ENCODE data around the gene CPSF4L.
A peak's percentile ranks its signal among the peaks of the same experiment; 100 is the strongest.

Gene CPSF4L

DNA sequence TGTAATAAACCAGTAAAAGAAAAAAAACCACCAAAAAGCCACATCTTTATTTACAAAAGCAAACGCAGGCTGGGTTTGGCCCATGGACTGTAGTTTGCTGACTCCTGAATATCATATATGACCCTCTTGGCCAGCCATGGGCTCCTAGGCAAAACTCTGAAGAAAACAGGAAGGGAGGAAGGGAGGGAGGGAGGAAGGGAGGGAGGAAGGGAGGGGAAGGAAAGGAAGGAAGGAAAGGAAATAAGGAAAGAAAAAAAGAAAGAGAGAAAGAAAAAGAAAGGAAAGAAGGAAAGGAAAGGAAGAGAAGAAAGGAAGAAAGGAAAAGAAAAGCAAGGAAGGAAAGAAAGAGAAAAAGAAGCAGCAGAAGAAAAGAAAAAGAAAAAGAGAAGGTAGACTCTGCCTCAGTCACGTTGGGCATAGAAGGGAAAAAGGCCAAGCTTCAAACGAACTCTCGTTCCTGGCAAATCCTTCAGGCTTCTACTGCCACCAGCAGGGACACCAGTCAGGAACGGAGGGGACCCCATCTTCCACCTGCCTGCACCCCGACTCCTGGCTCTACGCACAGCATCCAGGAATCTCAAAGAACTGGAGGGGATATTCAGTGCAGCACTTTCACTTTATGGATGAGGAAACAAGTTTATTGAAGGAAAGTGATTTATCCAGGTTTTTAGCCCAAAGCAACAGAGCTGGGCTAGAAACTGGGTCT lies 28.0 kb upstream of the CPSF4L start:
- DNase-seq, result no peak

DNA sequence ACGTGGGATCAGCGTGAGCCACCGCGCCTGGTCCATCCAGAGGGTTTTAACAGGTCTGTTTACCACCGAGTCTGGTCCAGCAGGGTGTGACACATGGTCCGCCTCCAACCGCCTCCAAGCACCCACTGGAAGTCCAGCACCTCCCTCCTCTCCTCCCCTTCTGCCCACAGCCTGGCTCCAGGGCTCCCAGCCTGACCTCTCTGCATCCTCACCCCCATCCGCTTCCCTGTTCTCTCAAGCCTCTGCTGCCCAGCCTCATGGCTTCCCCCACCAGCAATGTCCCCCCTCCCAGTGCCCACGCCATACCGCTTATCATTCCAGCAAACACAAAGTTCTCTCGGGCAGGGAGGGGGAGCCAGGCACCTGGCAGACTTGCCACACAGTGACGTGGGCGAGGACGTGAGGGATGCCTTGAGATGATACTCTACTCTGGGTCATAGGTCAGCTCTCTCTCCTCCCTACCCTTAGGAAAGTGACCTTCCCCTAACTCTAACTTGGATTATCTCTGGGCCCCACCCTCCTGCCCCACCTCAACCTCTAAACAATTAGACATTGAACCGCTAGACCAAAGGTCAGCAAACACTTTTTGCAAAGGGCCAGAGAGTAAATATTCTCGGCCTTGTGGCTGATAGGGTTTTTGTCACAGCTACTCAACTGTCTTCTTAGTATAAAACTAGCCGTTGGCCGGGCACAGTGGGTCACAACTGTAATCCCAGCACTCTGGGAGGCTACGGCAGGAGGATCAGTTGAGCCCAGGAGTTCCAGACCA lies 27.0 kb upstream of the CPSF4L start:
- DNase-seq, result no peak

DNA sequence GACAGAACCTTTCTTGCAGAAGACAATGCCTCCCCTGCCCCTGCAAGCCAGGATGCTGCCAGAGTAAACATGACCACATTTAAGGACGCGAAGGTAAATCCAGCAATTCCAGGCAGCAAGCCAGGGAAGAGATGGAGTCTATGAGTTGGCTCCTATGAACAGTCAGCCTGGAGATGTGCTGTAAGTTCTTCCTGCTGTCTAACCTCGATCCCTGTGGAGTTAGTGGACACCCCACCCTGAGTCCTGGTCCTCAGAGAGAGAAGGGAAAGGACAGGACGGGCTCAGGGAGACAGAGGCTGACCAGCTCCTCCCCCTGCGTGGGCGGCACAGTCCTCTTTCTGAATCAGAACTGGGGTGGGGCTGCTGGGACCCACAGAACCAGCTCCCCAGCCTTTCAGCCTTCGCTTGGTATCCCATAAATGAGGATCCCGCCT lies 25.2 kb upstream of the CPSF4L start:
- no peak for DNase-seq

DNA sequence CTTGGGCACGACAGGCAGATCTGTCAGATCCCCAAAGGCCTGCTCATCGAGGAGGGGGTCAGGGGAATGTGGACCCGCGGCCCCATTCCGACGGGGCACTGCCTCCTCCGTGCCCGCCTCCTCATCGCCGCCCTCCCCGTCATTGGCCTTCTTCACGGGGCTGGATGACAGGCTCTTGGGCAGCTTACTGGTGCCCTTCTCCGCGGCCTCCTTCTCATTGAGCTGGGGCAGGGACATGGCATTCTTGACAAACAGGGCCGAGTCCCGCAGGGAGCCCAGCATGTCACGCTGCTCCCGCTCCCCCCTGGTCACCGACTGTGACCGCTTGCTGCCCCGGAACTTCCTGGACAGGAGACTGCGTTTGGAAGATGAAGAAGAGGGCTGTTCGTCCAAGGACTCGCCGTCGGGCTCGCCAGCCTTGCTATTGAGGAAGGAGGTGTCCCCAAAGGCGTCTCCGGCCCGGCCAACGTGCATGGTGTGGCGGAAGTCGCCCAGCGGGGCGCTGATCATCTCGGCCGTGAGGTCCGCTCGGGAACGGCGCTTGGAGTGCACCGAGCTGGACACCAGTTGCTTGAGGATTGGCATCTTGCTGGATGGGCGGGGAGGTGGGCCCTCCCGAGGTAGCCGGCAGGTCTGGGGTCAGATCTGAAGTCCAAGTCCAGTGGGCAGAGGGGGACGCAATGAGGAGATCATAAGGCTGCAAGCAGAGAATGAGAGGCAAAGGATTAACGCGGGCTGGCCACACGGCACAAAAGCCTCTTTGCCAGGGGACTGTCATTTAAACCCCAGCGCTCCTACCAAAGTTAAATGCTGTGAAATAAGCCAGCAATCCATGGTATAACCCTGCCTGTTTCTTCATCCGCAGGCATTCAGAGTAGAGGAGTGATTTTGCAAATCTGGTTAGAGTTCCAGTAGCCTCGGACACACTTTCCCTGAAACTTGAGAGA lies 24.5 kb upstream of the CPSF4L start:
- DNase-seq, result peak; percentile 59

DNA sequence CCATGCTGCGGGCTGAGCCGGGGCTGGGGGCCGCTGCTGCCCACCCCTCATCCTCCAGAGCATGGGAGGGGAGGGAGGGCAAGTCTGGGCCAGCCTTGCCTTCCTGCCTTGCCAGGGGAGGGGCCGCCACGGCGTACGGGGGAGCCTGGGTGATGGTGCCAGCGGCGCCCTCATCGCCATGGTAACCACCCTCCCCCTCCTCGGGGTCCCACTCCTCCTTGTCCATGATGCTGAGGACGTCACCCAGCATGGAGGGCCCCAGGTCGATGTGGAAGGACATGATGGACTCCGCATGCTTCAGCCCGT lies 23.9 kb upstream of the CPSF4L start:
- DNase-seq, result no peak

DNA sequence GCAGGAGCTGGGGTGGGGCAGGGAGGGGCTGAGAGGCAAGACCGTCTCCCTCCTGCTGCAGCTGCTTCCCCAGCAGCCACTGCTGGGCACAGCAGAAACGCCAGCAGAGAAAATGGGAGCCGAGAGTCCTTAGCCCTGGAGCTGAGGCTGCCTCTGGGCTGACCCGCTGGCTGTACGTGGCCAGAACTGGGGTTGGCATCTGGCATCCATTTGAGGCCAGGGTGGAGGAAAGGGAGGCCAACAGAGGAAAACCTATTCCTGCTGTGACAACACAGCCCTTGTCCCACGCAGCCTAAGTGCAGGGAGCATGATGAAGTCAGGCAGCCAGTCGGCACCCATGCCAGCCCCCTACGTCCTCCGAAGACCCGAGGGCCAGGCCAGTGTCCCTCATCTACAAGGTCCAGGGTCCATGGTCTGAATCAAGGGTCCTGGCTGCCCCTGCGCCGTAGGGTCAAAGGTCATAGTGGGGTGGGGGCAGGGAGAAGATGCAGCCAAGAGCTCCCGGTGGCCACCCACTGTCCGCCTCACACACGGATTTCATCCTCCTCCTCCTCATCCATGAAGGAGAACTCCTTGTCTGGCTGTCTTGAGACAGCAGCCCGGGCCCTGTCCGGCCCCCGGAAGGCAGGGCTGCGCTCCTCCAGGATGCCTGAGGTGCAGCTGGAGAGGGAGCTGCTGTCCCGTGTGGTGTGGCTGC lies 23.4 kb upstream of the CPSF4L start:
- no peak for DNase-seq

DNA sequence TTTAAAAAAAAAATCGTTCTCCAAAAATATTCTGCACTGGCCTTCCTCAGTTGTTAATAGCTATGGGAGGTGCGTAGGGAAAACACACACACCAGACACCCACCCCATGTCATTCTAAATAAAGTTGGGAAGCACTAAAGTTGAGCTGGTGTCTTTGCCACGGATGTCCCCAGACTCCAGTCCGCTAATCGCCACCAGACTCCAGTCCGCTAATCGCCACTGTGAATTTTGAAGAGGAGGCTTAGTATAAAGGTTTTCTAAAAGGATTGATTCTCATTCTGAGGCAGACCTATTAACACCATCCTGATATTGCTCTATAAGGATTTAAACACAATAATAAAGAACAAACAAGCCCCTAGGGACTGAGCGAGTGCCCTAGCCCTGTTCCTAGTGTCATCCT lies 22.7 kb upstream of the CPSF4L start:
- peak; percentile 82 for DNase-seq

DNA sequence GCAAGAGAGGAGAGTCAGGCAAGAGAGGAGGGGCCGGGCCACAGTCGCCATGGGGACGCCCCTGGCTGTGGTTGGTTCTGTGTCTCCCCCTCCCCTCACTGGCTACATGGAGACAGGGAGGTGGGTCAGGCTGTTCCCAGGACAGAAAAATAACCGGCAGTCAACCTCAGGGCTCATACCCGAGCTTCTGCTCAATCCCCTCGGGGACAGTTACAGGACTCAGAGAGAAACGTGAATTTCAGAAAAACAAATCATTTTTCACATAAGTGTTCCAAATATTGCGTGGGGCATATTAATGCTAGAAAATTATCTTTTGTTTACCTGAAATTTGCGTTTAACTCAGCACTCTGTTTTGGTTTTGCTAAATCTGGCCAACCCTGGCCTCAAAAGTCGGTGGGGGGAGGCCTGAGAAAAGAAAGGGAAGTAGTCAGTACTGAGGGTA lies 22.2 kb upstream of the CPSF4L start:
- DNase-seq, result peak; percentile 72

DNA sequence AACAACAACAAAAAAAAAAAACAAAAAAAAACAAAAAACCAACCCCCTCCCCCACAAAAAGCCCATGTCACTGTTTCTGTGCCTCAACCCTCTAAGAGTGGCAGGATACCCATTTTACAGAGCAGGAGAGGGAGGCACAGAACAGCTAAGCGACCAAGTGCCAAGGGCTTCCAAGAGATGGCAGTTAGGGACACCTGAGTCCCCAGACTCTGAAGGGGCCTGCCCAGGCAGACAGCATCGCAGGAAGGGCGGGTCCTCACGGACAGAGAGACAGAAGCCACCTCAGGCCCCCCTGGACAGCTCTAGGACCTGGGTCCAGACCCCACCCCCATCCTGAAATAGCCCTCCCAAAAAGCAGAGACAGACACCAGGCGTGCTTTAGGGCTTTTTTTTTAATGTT lies 21.6 kb upstream of the CPSF4L start:
- no peak for DNase-seq

DNA sequence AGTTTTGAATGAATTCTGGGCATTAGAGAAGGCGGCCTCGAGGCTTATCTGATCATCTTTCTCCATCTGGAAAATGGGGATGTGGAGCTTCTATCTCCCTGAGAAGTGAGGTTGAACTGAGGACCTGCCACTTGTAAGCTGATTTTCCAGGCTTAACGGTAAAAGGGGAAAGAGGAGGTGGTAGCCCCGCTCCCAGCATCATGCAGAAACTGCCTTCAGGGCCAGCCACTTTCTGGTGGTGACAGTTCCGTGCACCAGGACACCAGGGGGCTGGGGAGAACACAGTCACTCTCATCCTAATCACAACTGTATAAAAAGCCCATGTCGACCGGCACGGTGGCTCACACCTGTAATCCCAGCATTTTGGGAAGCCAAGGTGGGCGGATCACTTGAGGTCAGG lies 20.9 kb upstream of the CPSF4L start:
- peak; percentile 68 for DNase-seq

DNA sequence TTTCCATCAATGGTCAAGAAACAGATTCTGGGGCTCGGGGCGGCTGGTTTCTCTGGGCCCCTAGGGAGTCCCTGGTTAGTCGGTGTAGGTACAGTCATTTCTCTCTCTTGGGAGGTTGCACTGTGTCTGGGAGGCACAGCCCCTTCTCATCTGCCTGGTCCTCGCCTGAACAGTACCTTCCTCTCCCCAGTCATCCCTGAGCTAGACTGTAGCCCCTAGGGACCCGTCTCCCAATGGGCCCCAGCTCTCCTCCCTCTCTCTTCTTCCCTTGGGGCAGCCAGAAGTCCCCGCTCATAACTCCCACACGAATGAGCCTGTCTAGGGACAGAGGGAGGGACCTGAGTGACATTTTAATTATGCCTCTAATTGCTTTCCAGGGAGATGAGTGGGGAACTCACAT lies 20.2 kb upstream of the CPSF4L start:
- peak; percentile 34 for DNase-seq

DNA sequence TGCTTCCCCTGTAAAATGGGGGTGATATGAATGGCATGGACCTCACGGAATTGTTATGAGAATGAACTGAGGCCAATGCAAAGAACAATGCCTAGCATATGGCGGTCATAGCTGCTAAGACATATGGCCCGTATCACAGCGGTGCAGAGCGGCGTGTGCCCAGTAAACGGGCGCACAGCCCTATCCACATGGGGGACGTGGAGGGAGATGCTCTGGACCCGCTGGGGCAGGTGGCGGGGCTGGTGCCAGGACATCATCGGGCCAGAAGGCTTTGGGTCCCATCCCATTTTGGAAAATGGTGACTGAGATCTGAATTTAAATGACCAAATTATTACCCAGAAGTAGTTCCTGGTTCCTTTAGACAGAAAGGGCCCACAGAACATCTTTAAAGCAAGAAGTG lies 18.5 kb upstream of the CPSF4L start:
- DNase-seq, result no peak

DNA sequence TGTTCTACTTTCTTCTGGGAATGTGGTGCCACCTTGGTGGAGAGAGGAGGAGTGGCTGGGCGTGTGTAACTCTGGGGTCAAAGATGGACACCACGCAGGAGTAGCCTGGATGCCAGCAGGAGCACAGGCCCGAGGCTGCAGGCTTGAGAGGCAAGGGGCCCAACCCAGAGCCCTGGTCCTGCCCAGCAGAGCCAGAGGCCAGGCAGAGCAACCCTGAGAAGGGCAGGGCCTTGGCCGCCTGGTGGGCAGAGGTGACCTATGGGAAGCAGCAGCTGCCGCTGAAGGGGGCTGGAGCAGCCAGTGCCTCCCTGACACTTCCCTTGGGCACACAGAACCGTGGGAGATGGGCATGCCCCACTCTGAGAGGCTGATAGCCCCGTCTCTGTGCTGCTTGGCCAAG lies 18.0 kb upstream of the CPSF4L start:
- DNase-seq, result no peak

DNA sequence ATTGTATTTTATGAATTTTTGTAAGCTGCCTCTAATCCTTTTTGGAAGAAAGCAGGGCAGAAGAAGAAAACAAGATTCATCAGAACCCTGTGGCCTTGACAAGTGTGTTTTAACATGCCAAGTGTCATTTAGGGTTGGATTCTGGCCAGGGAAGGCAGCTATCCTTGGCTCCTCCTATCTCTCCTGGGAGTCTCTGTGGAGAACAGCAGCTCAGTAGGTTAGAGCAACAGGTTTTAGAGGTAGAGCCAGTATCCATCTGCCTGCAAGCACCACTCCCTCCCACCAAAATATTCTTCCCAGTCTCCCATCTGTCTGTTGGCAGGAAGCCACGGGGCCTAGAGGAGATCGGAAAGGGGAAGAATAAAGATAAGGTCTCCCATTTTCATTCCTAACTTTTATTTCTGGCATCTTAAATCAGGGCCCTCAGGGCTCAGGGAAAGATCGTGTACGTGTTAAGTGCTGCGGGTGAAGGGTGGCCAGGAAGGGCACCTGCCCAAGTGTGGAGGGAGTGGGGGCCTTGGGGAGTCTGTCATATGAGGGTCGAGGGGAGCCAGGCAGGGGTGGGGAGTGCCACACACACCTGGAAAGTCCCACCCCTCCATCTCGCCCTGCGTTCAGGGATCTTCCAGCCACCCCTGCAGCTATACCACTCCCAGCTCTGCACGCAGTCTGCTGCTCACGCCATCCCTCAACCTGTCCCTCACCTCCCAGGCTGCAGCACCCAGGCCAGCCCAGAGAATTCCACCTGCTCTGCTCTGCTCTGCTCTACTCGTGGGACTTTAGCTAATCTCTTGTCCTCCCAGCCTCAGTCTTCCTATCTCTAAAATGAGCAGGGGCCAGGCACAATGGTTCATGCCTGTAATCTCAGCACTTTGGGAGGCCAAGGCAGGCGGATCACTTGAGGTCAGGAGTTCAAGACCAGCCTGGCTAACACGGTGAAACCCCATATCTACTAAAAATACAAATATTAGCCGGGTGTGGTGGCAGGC lies 17.1 kb upstream of the CPSF4L start:
- DNase-seq, result peak; percentile 98

DNA sequence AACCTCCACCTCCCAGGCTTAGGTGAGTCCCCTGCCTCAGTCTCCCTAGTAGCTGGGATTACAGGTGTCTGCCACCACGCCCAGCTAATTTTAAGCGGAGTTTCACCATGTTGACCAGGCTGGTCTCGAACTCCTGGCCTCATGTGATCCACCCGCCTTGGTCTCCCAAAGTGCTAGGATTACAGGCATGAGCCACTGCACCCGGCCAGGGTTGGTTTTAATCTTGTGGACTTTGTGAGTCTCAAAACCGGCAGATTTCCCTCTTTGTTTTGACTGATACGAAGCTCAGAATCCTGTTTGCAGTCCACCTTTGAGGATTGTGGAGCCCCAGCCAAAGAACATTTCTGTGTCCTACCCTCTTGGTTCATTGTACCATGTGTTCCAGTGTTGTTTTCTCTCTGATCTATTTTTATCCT lies 16.4 kb upstream of the CPSF4L start:
- peak; percentile 96 for DNase-seq

DNA sequence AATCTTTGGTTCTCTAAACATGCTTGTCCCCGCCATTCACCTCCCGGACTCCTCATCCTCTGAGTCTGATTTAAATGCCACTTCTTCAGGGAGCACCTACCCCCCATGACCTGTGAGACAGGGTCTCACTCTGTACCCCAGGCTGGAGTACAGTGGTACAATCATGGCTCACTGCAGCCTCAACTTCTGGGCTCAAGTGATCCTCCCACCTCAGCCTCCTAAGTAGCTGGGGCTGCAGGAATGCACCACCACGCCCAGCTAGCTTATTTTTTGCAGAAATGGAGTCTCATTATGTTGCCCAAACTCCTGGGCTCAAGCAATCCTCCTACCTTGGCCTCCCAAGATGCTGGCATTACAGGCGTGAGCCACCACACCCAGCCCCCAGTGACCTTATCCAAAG lies 12.8 kb upstream of the CPSF4L start:
- no peak for DNase-seq

DNA sequence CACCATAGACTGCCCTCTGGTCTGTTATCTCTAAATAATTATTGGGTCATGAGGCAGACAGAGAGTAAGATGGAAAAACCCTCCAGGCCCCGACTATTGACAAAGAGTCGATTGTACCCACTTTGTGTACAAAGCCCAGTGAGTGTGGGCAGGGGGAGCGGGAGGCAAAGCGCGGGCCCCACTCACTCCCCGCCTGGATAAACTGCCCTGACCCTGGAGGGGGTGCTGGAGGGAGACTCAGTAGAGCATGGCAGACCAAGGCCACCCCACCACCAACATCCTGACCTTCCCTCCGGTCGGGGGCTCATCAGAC lies 11.2 kb upstream of the CPSF4L start:
- DNase-seq, result no peak

DNA sequence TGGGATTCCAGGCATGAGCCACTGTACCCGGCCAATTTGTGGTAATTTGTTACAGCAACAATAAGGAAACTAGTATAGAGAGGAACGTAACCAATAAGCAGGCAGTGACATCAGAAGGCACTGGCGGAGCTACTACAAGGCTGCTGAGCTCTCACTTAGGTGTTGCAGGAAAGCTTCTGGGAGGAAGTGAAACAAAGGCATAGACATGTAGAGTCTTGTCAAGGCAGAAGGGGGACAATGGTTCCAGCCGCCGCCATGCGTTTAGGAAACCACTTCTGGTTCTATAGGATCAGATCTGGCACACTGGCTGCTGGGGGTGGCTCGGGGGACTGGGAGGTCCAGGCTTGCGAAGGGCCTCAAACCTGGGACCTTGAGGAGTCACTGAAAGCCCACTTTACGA lies 9.4 kb upstream of the CPSF4L start:
- DNase-seq, result no peak

DNA sequence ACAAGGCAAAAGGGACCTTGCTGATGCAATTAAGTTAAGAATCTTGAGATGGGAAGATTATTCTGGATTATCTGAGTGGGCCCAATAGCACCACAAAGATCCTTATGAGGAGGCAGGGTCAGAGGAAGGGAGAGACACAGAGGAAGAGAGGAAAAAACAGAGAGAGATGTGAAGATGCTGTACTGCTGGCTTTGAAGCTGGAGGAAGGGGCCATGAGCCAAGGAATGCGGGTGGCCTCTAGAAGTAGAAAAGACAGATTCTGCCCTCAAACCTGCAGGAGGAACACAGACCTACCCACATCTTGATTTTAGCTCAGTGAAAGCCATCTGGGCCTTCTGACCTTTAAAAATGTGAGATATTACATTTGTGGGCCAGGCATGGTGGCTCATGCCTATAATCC lies 8.1 kb upstream of the CPSF4L start:
- DNase-seq, result no peak

DNA sequence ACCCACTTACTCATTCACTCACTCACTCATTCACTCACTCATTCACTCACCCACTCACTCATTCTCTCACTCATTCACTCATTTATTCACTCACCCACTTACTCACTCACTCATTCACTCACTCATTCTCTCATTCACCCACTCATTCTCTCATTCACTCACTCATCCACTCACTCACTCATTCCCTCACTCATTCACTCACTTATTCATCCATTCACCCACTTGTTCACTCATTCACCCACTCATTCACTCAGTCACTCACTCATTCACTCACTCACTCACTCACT lies 7.6 kb upstream of the CPSF4L start:
- DNase-seq, result no peak

DNA sequence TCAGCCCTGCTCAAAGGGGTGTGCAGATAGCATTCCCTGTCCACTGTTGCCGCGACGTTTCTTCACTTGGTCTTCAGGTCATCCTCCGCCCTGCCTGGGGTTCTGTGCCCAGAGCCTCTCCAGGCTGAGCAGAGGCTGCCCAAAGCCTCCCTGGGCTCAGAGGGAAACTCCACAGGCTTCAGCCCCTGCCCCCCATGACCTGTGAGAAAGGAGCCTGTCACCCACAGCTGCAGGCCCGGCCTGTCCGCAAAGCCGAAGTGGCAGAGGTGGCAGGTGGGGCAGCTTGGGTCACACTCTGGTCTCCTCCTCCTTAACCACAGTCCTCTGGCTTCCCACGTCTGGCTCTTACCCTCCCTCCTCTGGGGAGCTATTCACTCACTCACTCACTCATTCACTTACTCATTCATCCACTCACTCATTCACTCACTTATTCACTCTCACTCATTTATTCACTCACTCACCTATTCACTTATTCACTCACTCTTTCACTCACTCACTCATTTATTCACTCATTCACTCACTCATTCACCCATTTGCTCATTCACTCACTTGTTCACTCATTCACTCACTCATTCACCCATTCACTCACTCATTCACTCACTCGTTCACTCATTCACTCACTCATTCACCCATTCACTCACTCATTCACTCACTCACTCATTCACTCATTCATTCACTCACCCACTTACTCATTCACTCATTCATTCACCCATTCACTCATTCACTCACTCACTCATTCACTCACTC lies 7.1 kb upstream of the CPSF4L start:
- no peak for DNase-seq
